BLaER1 treated with 17β-estradiol and CSF1 and Interleukin-3, amounts not matched to agents 10 nM and 100 nM (cell line): ENCODE measurements around the gene STRA6.

Experiments
- H3K27ac ChIP-seq, 11 experiments: shearing (Covaris generic); formaldehyde crosslinking; 2 replicates each; pipeline ENCODE4 v1.8.1; 2022
- H3K27me3 ChIP-seq, 11 experiments: shearing (Covaris generic); formaldehyde crosslinking; 2 replicates each; pipeline ENCODE4 v1.8.1; 2022
- H3K36me3 ChIP-seq, 11 experiments: shearing (Covaris generic); formaldehyde crosslinking; 2 replicates each; pipeline ENCODE4 v1.8.1; 2022
- H3K4me1 ChIP-seq, 10 experiments: shearing (Covaris generic); formaldehyde crosslinking; 2 replicates each; pipeline ENCODE4 v1.8.1; 2022
- H3K4me2 ChIP-seq, 11 experiments: shearing (Covaris generic); formaldehyde crosslinking; 2 replicates each; pipeline ENCODE4 v1.8.1; 2022
- H3K4me3 ChIP-seq, 10 experiments: shearing (Covaris generic); formaldehyde crosslinking; 2 replicates each; pipeline ENCODE4 v1.8.1; 2022
- H3K9ac ChIP-seq, 11 experiments: shearing (Covaris generic); formaldehyde crosslinking; 2 replicates each; pipeline ENCODE4 v1.8.1; 2022
- H3K9me3 ChIP-seq, 11 experiments: shearing (Covaris generic); formaldehyde crosslinking; replicated peaks in 1 of 11; 2 replicates each; pipeline ENCODE4 v1.8.1; 2022
- H4K20me1 ChIP-seq, 11 experiments: shearing (Covaris generic); formaldehyde crosslinking; 2 replicates each; pipeline ENCODE4 v1.8.1; 2022
- Cebpa-rat ChIP-seq, 11 experiments: shearing (Covaris generic); IDR thresholded peaks; 2 replicates each; pipeline ENCODE4 v1.8.1; 2022

The STRA6 gene

GRCh38 chr15:74182131-74182530 is 20.5 kb downstream of the STRA6 start:
- no peak for TF ChIP-seq Cebpa-rat (IDR thresholded peaks at IDR 0.05)
- no peak overlapping the region for H3K9ac ChIP-seq
- no peaks in the 10 kb centered on the region for H3K9me3 ChIP-seq
- no peaks in the 10 kb centered on the region for H3K27me3 ChIP-seq
- H3K27ac ChIP-seq: no peak overlapping the region
- peaks cover 0 to 19% (median 7%) of the 10 kb centered on the region in 10 experiments; a peak in 11 of 20 replicates for H3K4me1 ChIP-seq
- H3K4me2 ChIP-seq: no peak overlapping the region
- H3K36me3 ChIP-seq: no peaks in the 10 kb centered on the region
- peaks cover 0 to 17% (median 0%) of the 10 kb centered on the region in 11 experiments; a peak in 5 of 22 replicates for H4K20me1 ChIP-seq
- no peak overlapping the region for H3K4me3 ChIP-seq

- H3K4me3 ChIP-seq: no peak overlapping the region
- no peaks in the 10 kb centered on the region for H3K9me3 ChIP-seq
- no peak overlapping the region for H3K9ac ChIP-seq
- H3K4me1 ChIP-seq: peaks cover 0 to 19% (median 7%) of the 10 kb centered on the region in 10 experiments; a peak in 11 of 20 replicates
- H3K27ac ChIP-seq: no peak overlapping the region
- H3K36me3 ChIP-seq: no peaks in the 10 kb centered on the region
- no peak for TF ChIP-seq Cebpa-rat (IDR thresholded peaks at IDR 0.05)
- H3K4me2 ChIP-seq: peak overlapping the region in 4 of 11 experiments; percentile 23 to 37 (median 33); a peak in 8 of 22 replicates
- H3K27me3 ChIP-seq: no peaks in the 10 kb centered on the region
- peaks cover 0 to 27% (median 0%) of the 10 kb centered on the region in 11 experiments; a peak in 5 of 22 replicates for H4K20me1 ChIP-seq
Observed at GRCh38 chr15:74180881-74181602, 21.5 kb downstream of the STRA6 start.

- H3K36me3 ChIP-seq: no peaks in the 10 kb centered on the region
- peaks cover 0 to 19% (median 7%) of the 10 kb centered on the region in 10 experiments; a peak in 11 of 20 replicates for H3K4me1 ChIP-seq
- H3K4me3 ChIP-seq: no peak overlapping the region
- no peak overlapping the region for H3K27ac ChIP-seq
- H3K4me2 ChIP-seq: peak overlapping the region in 6 of 11 experiments; percentile 8 to 37 (median 32); a peak in 9 of 22 replicates
- no peak overlapping the region for H3K9ac ChIP-seq
- no peaks in the 10 kb centered on the region for H3K27me3 ChIP-seq
- no peaks in the 10 kb centered on the region for H3K9me3 ChIP-seq
- no peak for TF ChIP-seq Cebpa-rat (IDR thresholded peaks at IDR 0.05)
- peaks cover 0 to 32% (median 0%) of the 10 kb centered on the region in 11 experiments; a peak in 5 of 22 replicates for H4K20me1 ChIP-seq
Observed at GRCh38 chr15:74179983-74180880, 22.4 kb downstream of the STRA6 start.

GRCh38 chr15:74179101-74179841 is 23.3 kb downstream of the STRA6 start:
- H3K4me3 ChIP-seq: no peak overlapping the region

GRCh38 chr15:74178326-74179100 is 24.1 kb downstream of the STRA6 start:
- Histone ChIP-seq H3K4me2 (no peak overlapping the region; a peak in 2 of 22 replicates), H3K36me3 (no peaks in the 10 kb centered on the region), H3K4me3 (no peak overlapping the region), H3K27me3 (no peaks in the 10 kb centered on the region), H3K4me1 (peaks cover 0 to 23% (median 7%) of the 10 kb centered on the region in 10 experiments; a peak in 11 of 20 replicates), H3K9ac (no peak overlapping the region), H3K27ac (no peak overlapping the region), H4K20me1 (peaks cover 0 to 32% (median 0%) of the 10 kb centered on the region in 11 experiments; a peak in 4 of 22 replicates), H3K9me3 (no peaks in the 10 kb centered on the region)
- no peak for TF ChIP-seq Cebpa-rat (IDR thresholded peaks at IDR 0.05)

More at GRCh38 chr15:74179101-74179841, 23.3 kb downstream of the STRA6 start:
- Histone ChIP-seq H3K36me3 (no peaks in the 10 kb centered on the region), H3K9me3 (no peaks in the 10 kb centered on the region), H3K9ac (no peak overlapping the region), H4K20me1 (peaks cover 0 to 32% (median 0%) of the 10 kb centered on the region in 11 experiments; a peak in 4 of 22 replicates), H3K4me2 (peak overlapping the region in 2 of 11 experiments; percentile 31 to 34; a peak in 3 of 22 replicates), H3K4me1 (peaks cover 0 to 19% (median 7%) of the 10 kb centered on the region in 10 experiments; a peak in 11 of 20 replicates), H3K27me3 (no peaks in the 10 kb centered on the region), H3K27ac (no peak overlapping the region)
- no peak for TF ChIP-seq Cebpa-rat (IDR thresholded peaks at IDR 0.05)

GRCh38 chr15:74176262-74177214 is 26.0 kb downstream of the STRA6 start:
- H3K9me3 ChIP-seq: no peaks in the 10 kb centered on the region
- TF ChIP-seq Cebpa-rat (IDR thresholded peaks at IDR 0.05): no peak
- no peak overlapping the region for H3K27ac ChIP-seq
- H3K27me3 ChIP-seq: no peaks in the 10 kb centered on the region
- H3K36me3 ChIP-seq: no peaks in the 10 kb centered on the region
- no peak overlapping the region for H3K4me2 ChIP-seq
- H3K9ac ChIP-seq: no peak overlapping the region
- H3K4me3 ChIP-seq: no peak overlapping the region
- peaks cover 0 to 25% (median 0%) of the 10 kb centered on the region in 11 experiments; a peak in 4 of 22 replicates for H4K20me1 ChIP-seq
- peaks cover 0 to 27% (median 7%) of the 10 kb centered on the region in 10 experiments; a peak in 11 of 20 replicates for H3K4me1 ChIP-seq
